CD4-positive, alpha-beta T cell treated with Interleukin-6 at 100 ng/mL for 8 hours (primary cell): ENCODE results near the gene PTGR3.

Experiments
- DNase-seq: peaks from one replicate; pipeline ENCODE4 v3.0.0-alpha.2; 2020; ENCODE audit warnings: mixed read lengths, low spot score

Gene PTGR3

DNA sequence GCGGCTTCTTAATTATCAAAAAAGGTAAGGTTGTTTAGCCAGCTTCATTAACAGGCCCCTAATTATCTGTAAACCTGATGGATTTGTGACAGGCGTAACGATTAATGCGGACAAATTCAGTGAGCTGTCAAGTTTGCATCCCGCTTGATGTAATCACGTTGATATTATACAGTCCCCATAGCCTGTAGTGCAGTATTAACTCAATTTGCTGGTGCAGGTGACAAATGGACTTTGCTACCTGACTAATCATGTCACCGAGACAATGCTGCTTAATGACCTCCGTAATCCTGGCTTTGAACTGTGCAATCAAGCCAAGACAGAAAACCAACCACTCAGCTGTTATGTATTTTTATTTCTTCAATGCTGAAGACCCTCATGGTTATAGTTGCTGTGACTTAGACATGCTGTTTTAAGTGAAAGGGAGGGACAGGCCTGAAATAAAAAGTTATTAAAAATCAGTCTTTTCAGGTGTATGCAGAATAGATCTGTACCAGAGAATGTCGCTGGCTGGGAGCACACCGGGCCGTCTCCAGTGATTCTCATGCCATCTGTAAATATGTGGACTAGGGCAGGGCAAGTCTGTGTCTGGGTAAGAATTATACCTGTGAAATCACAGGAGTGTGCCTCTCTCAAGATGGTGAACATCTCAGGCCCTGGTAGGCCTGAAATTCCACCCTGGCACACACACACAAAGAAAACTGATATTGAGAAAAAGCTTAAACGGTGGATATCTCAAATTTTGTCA is 6.0 kb upstream of the PTGR3 start:
- no peak for DNase-seq

DNA sequence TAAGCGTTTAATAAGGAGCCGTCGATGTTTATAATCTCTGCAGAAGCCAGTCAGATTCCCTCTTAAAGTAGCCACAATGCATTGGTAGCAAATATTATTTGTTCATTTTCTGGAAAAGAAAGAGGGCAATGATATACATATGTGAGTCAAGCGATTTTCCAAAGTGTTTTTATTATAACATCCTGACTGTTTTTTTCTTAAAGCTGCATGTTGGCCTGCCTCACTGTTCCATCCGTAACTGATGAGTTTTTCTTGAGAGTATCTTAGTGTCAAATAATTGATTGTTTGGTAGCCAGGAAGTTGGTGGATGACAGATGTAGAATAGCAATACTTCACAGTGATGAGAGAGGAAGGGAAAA is 5.4 kb upstream of the PTGR3 start:
- DNase-seq: no peak

DNA sequence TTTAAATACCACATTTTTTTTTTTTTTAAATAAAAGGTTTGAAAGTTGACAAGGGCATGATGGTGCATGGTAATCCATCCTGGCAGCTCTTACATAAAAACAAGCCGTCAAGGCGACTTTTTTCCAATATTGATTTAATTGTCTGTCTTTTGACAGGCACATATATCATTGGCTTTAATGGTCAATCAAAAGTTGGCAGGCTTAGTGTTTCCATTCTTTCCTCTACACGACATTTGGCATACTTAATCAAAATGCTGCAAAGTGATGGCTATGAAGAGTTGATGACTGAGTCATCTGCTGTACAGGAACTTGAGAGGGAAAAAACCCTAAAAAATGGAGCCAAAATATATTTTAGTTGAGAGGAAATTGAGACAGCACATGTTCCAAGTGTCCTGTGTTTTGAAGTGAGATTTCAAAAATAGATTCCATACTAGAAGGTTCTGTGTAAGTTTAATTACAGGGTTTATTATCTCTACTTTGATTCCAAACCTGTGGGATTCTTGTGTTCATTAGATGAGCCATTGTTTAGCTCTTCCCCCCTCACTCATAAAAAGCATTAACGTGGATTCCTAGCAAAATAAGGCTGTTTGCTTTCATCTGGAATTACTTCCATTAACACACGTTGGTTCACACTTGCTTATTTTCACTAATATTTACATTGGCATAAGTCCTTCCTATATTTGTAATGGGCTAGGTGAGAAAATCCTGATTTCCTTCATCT is 4.8 kb upstream of the PTGR3 start:
- DNase-seq: no peak

DNA sequence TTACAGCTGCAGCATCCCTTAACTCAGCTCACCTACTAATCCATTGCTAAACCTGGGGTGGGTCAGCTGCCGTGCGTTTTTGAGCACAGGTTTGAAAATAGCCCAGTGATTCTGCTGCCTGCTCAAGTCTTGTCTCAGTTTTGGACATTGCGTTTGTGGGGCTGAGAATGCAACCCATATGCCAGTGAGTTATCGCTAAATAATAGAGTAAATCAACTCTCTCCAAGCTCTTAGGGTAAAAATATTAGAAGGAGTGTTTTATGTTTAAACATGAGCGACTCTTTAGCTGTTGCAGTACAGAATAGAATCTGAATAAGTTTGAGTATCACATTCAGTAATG is 3.8 kb upstream of the PTGR3 start:
- DNase-seq: no peak

DNA sequence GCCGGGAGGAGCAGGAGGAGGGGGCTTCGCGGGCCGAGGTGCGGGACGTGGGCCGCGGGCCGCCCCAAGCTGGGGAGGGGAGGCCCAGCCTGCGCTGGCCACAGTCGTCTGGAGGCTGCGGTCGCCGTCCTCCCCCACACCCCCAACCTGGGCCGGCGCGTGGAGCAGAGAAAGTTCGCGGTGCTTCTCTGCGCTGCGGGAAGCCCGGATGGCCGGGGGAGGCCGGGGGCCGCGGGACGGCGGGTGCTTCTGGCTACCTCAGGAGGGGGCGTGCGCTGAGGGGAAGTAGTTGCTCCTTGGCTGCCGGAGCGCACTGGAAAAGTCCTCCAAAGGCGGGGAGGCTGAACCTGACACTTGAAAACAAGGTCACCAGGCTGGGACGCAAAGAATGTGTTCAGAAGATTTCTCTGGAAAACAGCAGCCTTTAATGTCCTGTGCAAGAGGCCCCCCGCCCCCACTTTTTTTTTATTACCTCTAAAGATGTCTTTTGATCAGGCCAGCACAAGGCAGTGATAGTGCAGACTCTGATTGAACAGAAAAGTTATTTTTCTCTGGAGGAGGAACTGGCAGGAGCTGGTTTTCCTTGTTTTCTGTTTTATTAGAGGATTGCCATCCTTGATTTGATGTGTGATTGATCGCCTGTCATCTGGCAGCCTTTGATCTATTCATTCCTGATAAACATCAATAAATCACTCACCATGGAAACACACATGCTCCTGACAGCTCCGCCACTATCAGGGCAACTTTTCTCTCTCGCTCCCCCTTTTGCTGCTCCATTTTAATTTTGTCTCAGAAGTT is 3.2 kb upstream of the PTGR3 start:
- DNase-seq: peak; percentile 5

DNA sequence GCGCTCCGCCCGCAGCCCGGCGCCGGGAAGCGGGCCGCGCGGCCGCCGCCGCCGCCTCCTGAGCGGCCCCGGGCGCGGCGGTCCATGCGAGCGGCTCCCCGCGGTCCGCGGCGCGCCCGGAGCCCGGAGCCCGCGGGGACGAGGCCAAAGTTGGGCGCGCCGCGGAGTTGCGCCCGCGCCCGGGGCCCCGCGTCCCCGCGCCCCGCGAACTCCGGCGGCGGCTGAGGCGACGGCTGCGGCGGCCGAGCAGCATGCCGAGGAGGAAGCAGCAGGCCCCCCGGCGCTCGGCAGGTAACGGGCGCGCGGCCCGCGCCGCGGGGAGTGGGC is 2.6 kb upstream of the PTGR3 start:
- no peak for DNase-seq

DNA sequence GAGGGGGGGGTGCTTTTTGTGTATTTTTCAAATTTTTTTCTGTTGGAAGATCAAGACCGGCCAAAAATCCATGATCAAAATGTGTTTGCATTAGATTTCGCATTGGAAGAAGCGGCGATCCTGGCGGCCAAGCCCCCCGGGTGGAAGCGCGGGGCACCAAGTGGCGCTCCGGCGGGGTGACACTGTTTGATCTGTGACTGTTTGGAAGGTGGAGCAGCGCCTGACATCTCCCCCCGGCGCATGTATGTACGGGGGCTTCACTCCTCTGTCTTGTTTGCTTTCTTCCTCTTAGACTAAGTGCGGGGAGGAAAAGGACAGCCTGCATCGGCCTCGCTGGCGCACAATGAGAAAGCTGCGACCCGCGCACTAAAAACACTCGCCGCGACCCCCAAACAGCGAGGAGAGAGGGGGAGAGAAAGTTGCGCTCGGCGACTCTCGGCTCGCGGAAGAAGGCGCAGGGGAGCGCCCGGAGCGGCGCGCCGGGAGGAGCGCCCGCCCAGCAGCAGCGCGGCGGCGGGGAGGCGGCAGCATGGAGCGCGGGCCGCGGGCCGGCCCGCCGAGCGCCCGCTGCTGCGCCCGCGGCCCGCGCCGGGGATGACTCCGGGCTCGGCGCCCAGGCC is 2.2 kb upstream of the PTGR3 start:
- peak; percentile 8 for DNase-seq

DNA sequence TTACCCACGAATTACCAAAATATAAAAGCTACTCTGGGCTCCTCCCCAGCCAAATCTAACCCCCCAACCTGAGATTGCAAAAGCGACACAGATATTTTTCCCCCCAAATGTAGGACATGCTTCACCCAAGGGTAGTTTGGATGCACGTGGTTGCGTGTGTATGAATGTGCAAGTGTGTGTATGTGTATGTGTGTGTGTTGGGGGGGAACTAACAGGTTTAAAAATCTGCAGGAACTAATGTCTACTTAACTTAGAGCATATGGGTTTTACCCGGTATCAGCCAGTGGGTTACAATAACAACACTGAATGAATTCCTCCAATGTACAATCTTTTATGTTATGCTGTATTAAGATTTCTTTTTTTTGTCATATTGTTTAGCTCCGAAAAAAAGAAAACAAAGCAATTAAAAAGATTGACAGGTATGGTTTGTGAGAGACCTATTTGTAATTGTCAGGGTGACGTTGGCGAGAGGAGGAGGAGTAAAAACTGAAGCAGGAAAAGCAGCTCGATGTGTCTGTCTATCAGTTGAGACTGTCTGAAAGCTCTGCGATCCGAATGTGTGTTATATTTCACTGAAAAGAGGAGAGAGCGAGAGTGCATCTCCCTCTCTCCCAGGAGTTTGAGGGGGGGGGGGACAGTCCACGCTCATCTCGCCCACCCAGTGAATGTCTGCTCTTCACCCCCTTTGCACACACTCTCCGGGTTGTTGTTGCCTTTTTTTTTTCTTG is 1.5 kb upstream of the PTGR3 start, which contains the start of gene TSHZ1:
TSHZ1 (plus strand) TSS at position 524 of the 728 bp plus-strand sequence. CDS start 1,080 bp downstream, outside the sequence.
- peak; percentile 76 for DNase-seq

DNA sequence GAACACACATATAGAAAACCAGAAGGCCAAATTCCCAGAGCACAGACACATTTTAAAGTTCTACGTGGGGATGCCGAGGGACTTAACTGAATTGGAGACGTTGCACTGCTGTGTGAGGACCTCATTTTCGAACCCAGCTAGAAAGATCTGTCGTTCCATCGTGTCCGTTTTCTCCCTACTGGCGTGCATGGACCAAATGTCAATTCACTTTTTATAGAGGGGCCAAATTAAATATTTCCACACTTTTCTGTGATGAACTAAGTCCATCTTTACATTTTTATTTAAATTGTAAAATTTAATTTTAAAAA is 966 bp upstream of the PTGR3 start:
- DNase-seq: no peak

DNA sequence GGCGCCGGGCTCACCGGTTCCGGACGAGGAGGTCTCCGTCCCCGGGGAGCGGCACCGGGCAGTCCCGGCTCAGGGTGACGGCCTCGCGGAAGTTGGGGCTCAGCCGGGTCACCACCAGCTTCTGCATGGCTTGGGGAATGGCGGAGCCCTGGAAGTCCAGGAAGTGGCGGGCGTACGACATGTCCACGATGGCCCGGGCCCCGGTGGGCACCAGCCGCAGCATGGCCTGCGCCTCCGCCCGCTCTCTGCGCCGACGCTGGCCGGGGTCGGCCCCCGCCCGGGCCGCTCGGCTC is 157 bp downstream of the PTGR3 start:
- DNase-seq: peak; percentile 10

DNA sequence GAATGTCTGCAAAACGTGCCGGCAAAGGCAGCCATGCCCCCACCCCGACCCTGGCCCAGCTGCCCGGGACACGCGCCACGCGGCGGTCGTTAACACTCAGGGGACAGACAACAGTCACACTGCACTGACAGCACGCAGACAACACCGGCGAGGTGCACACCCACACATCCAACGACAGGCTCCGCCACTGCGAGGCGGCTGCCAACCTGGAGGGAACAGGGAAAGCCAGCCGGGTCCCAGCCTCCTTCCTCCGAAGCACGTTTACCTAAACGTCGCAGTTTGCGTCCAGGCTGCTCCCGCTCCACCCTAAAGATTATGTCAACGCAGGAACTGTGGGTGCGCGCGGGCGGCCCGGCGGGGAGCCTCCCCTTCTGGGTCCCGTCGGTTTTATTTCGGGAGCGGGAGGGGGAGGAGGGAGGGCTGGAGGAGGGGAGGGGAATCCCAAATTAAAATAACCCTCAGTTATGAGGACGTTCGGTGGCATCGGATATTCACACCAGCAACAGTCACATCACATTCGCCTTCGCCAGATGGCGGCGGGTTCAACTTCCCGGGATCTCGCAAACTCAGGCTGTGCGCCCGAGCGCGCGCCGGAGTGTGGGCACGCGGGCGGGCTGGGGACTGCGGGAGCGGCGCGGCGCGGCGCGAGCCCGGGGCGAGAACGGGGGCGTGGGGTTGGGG is 644 bp downstream of the PTGR3 start:
- DNase-seq: peak; percentile 26

DNA sequence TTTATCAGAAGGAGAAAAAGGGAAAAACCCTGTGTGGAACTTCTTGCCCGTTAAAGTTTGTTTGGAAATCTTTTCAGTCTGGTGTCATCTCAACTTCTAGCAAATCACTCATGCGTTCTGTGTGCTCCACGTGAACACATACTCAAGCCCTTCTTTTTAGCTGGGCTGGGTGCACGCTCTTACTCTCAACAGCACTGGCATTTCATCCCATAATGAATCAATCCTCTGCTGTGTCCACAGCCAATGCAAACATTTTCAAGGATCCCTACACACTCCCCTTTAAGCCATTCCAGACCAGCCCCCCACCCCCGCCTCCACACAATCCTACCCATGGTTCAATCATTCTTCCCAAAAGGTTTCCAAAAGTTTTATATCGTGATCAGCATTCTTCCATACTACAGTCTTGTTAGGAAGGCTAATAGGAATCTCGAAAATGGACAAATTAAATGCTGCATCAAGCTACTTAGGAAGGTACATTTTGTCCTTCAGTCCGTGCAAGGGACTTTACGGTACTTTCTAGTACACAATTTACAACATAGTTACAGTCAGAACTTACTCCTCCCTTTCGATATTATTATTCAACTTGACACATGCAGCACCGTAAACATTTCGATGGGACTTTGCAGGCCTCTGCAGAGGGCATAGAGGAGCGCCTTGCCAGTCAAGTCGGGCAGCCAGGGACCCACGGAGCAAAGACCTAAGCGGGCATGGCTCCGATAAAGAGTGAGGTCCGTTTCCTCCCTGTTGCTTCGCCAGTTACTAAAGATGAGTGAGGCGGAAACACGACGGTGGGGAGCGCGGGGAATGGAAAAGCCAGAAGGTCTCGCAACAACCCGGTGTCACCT is 1.4 kb downstream of the PTGR3 start:
- DNase-seq: no peak

DNA sequence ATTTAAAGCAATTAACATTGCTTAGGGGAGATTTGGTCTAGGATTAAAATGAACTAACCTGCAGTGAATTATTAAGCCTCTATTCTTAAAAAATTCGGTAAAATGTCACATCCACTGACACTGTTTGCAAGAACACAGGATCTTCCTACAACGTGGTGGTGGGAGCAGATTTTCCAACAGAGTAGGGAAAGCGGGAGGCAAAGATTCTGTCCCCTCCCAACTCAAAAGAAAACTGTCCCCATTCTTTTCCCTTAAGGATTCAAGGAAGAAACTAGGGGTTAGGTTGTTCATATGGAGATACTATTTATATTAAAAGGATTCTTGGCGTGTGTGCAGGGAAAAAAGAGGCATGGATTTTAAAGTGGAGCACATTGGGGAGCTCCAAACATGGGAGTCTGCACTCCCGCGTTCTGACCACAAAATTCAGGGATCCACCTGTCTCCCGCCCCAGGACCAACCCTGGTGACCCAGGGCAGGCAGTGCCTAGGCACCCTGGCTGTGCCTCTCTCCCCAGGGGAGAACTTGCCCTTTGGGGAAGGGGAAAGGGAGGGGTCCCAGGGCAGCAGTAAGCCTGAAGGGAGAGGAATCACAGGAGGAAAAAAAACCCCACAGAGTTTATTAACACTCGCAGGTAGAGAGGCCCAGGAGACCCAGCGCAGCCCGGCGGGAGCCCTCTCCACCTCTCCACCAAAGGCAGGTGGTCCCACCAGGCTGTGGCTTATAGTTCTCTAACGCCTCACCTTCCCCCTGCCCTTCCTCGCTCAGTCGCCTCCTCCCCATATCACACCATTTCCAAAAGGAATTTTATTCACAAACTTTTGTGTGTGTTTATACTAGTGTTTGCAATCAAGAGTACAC is 2.3 kb downstream of the PTGR3 start:
- DNase-seq: no peak

DNA sequence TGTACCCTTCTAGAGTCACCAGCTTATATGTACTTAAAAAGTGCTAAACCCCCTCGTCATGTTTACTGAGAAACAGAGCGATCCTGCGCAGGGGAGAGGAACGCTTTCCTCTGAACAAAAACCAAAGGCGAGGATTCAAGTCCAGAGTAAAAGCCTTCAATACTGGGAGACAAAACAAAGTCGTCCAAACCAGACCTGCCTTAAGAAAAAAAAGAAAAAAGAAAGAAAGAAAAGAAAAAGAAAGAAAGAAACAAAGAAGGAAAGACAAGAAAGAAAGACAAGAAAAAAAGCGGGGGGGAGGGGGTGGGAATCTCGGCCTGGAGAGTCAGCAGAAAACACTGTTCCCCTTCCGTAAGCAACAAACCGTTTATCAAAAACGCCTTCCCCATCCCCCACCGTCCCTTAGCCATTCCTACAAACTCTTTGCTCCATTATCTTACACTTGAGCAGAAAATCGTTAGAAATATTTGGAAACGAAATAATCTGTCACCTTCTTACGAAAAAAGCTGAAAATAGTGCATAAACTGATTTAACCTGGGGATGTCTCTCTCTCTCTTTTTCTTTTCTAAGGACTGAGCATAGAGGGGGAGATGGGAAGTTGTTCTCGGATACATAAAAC is 3.3 kb downstream of the PTGR3 start:
- no peak for DNase-seq

DNA sequence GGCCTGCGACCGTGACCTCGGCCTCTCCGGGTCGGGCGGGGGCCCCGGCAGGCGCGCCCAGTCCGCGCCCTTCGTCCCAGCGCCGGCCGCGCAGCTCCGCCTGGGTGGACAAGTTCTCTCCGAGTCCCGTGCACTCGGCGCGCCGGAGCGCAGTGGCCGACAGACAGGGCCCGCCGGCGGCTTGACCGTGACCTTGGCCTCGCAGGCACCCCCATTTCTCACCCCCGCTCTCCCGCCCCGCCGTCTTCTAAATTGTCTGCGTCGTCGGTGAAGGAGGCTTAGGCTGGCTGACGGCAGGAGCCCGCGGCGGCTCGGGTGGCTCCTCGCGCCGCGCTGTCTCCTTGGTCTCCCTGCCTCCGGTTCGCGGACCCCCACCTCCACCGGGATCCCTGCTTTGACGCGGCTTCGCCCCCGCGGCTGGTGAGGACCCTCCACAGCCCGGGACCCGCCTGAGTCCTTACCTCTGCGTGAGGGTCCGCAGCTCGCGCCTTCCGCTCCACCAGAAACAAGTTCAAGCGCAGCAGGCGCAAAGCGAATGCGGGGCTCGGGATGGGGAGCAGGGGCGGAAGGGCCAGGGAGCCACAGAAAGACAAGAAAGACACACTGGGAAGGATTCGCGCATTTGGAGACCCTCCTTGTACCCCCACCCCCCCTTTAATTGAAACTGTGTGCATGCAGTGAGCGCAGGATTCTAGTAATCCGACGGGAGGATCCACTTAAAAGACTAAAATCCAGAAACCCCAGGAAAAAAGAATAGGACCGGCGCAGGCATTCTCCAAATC is 4.0 kb downstream of the PTGR3 start:
- no peak for DNase-seq

DNA sequence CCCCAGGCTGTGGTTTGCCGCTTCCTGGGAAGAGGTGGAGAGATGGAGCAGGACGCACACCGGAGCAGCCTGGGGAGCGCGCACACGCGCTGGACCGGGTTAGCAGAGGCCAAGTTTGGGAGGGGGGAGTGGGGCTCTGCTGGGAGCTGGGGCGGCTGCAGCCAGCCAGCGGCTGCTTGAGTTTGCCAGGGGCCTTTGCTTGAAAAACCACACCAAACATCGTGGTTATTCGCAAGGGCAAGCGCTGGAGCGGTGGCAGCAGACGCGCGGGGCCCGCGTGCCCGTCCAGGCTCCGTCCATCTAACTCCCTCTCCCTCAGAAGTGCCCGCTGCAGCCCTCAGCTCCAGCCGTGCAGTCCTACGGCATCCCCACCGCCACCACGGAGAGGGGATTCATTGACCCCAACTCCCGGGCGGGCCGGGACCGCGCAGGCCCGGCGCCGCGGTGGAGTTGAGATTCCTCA is 4.6 kb downstream of the PTGR3 start:
- no peak for DNase-seq

DNA sequence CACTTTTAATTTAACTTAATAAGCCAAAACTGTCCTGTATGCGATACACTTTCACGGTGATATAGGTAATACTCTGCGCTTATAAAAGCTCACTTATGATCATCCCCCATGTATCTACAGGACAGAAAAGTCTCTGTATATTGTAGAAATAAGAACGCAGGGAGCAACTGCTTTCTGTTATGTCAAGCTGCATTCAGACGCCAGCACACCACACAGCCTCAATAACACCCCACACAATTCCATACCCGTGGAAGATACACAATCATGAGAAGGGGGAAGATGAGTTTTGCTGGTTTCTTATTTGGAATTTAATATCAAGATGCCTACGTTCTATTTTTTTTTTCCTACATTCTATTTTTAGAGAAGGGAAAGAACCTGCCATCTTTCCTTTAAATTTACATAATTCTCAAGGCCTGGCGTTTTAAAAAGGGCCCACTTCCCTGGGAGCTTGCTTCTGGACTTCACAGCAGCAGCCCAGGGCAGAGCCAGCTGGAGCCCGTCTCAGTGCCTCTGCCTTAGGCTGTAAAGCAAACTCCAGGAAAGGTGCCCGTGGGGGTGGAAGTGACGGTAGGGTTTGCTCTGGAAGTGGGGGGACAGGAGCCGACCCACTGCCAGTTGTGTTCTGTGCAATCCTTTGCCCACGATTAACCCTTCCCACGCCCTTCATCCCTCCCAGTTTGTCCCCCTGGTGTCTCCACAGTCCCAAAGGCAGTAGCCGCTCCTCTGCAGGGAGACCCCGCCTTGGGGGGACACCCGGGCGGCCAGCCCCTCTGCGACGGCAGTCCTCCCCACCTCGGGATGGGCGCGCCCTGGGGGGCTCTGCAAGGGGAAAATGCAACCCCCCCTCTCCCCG is 5.3 kb downstream of the PTGR3 start:
- DNase-seq: no peak
